ENCODE results near the gene LINC01488. TPM values are rescaled to one million over a fixed set of nuclear protein-coding genes. Genes with fewer than 3 reads are reported as not detected.

The LINC01488 gene
- total RNA-seq, 2 donors from 2014 or later: not detected

GRCh38 chr11:69456712-69457111 is 24.8 kb upstream of the LINC01488 start:
- Histone ChIP-seq H3K9me3 (no peaks in the 10 kb centered on the region), H3K36me3 (no peaks in the 10 kb centered on the region), H3K27ac (no peak overlapping the region), H3K4me3 (no peak overlapping the region), H3K4me1 (replicated peaks) (no peaks in the 10 kb centered on the region), H3K27me3 (replicated peaks; ENCODE audit: insufficient read depth) (no peaks in the 10 kb centered on the region)
- 80% methylated on average over 4 of the region's 4 CpGs for WGBS
- intact Hi-C loops (cut with DNase I): no loop called here
- DNase-seq (ENCODE audit: low spot score): no peak
- TF ChIP-seq POLR2A (IDR thresholded peaks at IDR 0.05) (no peak), CTCF (IDR thresholded peaks at IDR 0.05) (no peak), POLR2AphosphoS5 (IDR thresholded peaks at IDR 0.05) (no peak)

- DNase-seq (ENCODE audit: low spot score): no peak
- intact Hi-C loops (cut with DNase I): loop anchor here (10.0 kb wide), 2 partner anchors 165 to 305 kb away; partner anchors contain the start of genes MYEOV and SMIM38
- Histone ChIP-seq H3K36me3 (no peaks in the 10 kb centered on the region), H3K4me3 (no peak overlapping the region), H3K9me3 (no peaks in the 10 kb centered on the region), H3K4me1 (replicated peaks) (no peaks in the 10 kb centered on the region), H3K27ac (no peak overlapping the region), H3K27me3 (replicated peaks; ENCODE audit: insufficient read depth) (no peaks in the 10 kb centered on the region)
- TF ChIP-seq CTCF (IDR thresholded peaks at IDR 0.05): no peak
- TF ChIP-seq POLR2A (IDR thresholded peaks at IDR 0.05): no peak
- no peak for TF ChIP-seq POLR2AphosphoS5 (IDR thresholded peaks at IDR 0.05)
- 81% methylated on average over 1 of the region's 1 CpG for WGBS
Observed at GRCh38 chr11:69459848-69460539, 21.5 kb upstream of the LINC01488 start.

- Histone ChIP-seq H3K27ac (no peak overlapping the region), H3K4me1 (replicated peaks) (no peaks in the 10 kb centered on the region), H3K9me3 (no peaks in the 10 kb centered on the region), H3K36me3 (no peaks in the 10 kb centered on the region), H3K27me3 (replicated peaks; ENCODE audit: insufficient read depth) (no peaks in the 10 kb centered on the region), H3K4me3 (no peak overlapping the region)
- 89% methylated on average over 1 of the region's 1 CpG for WGBS
- no peak for DNase-seq (ENCODE audit: low spot score)
- TF ChIP-seq CTCF (IDR thresholded peaks at IDR 0.05): no peak
- no peak for TF ChIP-seq POLR2AphosphoS5 (IDR thresholded peaks at IDR 0.05)
- no peak for TF ChIP-seq POLR2A (IDR thresholded peaks at IDR 0.05)
- intact Hi-C loops (cut with DNase I): loop anchor here (10.0 kb wide), 2 partner anchors 166 to 306 kb away; partner anchors contain the start of genes MYEOV and SMIM38
Observed at GRCh38 chr11:69460540-69461257, 20.8 kb upstream of the LINC01488 start.

GRCh38 chr11:69461272-69461962 is 20.0 kb upstream of the LINC01488 start:
- 95% methylated on average over 7 of the region's 7 CpGs for WGBS
- H3K27me3 ChIP-seq (replicated peaks; ENCODE audit: insufficient read depth): no peaks in the 10 kb centered on the region
- H3K4me1 ChIP-seq (replicated peaks): no peaks in the 10 kb centered on the region
- H3K9me3 ChIP-seq: no peaks in the 10 kb centered on the region
- no peak for TF ChIP-seq CTCF (IDR thresholded peaks at IDR 0.05)
- no peak for TF ChIP-seq POLR2A (IDR thresholded peaks at IDR 0.05)
- TF ChIP-seq POLR2AphosphoS5 (IDR thresholded peaks at IDR 0.05): no peak
- intact Hi-C loops (cut with DNase I): loop anchor here (10.0 kb wide), 2 partner anchors 167 to 307 kb away; partner anchors contain the start of genes MYEOV and SMIM38
- no peak for DNase-seq (ENCODE audit: low spot score)
- no peak overlapping the region for H3K27ac ChIP-seq
- H3K4me3 ChIP-seq: no peak overlapping the region
- no peaks in the 10 kb centered on the region for H3K36me3 ChIP-seq

All from prostate gland (tissue), 2 donors.